Ureter (tissue), 1 donor: Measurements from ENCODE around the gene FUCA2. TPM values are rescaled to one million over a fixed set of nuclear protein-coding genes. Genes with fewer than 3 reads are reported as not detected.

Experiments
- total RNA-seq: library from RNA; stranded (reverse); gene quantifications from one replicate; pipeline ENCODE4 v1.2.4, GENCODE V29; 2023
- donor health status: DM: yes; HTN: yes; CAD: no.

Gene FUCA2
- total RNA-seq, 1 donor from 2014 or later: 60.7 TPM

Other genes starting within 250 kb of the FUCA2 start
- gene ADAT2, start 61.0 kb downstream of the FUCA2 start, total RNA-seq: 19.7 TPM
- gene PEX3, start 60.9 kb downstream of the FUCA2 start, total RNA-seq: 35.7 TPM
- 93.2 TPM for gene PHACTR2, start 166.2 kb upstream of the FUCA2 start, total RNA-seq